KOPT-K1 (cell line): ENCODE results near the gene CLDN16.

Source experiments
- H3K27ac ChIP-seq: fragments of 200-600 bp; sonication (generic); 2 replicates; pipeline ENCODE4 v1.5.1; 2016; ENCODE audit warnings: antibody characterized with exemption, mild to moderate bottlenecking, low read depth, low read length; ENCODE audit not compliant: poor library complexity, severe bottlenecking
- H3K36me3 ChIP-seq: fragments of 200-600 bp; sonication (generic); 2 replicates; pipeline ENCODE4 v1.5.1; 2017; ENCODE audit warnings: antibody characterized with exemption, mild to moderate bottlenecking, low read length, moderate library complexity; ENCODE audit not compliant: insufficient read depth
- H3K9me3 ChIP-seq: fragments of 200-600 bp; sonication (generic); 2 replicates; pipeline ENCODE4 v1.5.1; 2017; ENCODE audit warnings: antibody characterized with exemption, low read length, mild to moderate bottlenecking; ENCODE audit not compliant: insufficient read depth, poor library complexity, severe bottlenecking

Gene CLDN16

DNA sequence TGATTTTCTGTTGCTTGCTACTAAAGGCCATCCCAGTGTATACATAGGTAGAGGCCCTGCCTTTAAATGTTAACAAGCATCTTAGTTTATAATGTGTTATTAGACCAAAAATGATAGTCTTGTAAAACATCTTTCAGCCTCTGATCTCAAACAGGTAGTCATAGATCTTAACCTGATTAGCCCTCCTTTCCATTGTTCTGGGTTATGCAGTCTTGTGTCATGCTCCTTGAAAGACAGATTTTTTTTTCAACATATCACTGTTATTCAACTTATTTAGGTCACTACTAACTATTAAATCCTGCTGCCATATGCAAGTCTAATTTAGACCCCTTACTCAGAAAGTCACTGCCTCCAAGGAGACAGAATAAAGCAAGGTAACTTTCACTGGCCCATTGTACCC is 19.1 kb upstream of the CLDN16 start:
- no peak overlapping the region for H3K27ac ChIP-seq
- no peaks in the 10 kb centered on the region for H3K9me3 ChIP-seq
- no peaks in the 10 kb centered on the region for H3K36me3 ChIP-seq

DNA sequence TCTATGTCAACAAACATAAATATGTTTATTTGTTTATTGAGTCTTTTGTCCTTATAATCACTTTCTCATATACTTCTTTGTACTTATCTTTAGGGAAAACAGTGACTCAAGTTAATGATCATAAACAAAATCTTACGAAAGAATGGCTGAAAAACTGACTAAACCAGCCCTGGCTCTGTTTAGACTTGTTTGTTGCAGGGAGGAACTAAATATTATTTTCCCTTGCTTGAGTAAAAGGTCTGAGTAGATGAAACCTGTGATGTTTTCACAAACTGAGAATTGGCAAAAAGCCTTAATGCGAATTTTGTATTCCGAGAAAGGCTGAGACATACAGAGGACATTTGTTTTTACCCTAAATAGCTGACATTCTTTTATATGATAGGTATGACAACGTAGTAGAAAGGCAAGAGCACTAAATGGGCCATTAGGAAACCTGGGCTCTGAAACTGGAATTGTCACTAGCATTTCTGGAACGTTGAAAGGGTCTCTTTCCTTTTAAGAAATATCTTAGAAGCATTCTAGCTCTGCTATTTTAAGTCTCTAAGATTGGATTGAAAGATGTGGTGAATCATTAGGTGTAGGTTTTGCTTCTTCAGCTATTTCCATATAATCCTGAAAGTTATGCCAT is 18.2 kb upstream of the CLDN16 start:
- Histone ChIP-seq H3K36me3 (no peaks in the 10 kb centered on the region), H3K27ac (no peak overlapping the region), H3K9me3 (no peaks in the 10 kb centered on the region)

DNA sequence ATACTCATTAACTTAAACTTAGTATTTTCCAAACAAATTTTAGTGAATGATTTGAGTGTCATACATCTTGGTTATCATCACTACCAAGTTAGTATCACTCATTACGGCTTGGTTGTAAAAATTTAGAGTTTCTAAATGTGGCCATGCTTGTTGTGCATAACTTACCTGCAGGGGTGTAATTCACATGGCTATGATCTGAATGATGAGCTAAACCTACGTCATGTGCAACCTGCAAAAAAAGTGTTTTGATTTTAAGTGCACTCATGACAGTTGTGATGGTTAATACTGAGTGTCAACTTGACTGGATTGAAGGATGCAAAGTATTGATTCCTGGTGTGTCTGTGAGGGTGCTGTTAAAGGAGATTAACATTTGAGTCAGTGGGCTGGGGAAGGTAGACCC is 17.6 kb upstream of the CLDN16 start:
- no peak overlapping the region for H3K27ac ChIP-seq
- no peaks in the 10 kb centered on the region for H3K36me3 ChIP-seq
- no peaks in the 10 kb centered on the region for H3K9me3 ChIP-seq

GRCh38 chr3:190371152-190371551 is 16.8 kb upstream of the CLDN16 start:
- Histone ChIP-seq H3K9me3 (no peaks in the 10 kb centered on the region), H3K27ac (no peak overlapping the region), H3K36me3 (no peaks in the 10 kb centered on the region)

GRCh38 chr3:190375246-190375645 is 12.7 kb upstream of the CLDN16 start:
- no peaks in the 10 kb centered on the region for H3K36me3 ChIP-seq
- no peaks in the 10 kb centered on the region for H3K9me3 ChIP-seq
- H3K27ac ChIP-seq, result no peak overlapping the region

- H3K27ac ChIP-seq, result no peak overlapping the region
- H3K9me3 ChIP-seq, result no peaks in the 10 kb centered on the region
- H3K36me3 ChIP-seq, result no peaks in the 10 kb centered on the region
Observed at GRCh38 chr3:190375671-190376070, 12.3 kb upstream of the CLDN16 start.

GRCh38 chr3:190378240-190378891 is 9.6 kb upstream of the CLDN16 start:
- Histone ChIP-seq H3K9me3 (no peaks in the 10 kb centered on the region), H3K36me3 (no peaks in the 10 kb centered on the region), H3K27ac (no peak overlapping the region)

- Histone ChIP-seq H3K27ac (no peak overlapping the region), H3K9me3 (no peaks in the 10 kb centered on the region), H3K36me3 (no peaks in the 10 kb centered on the region)
Observed at GRCh38 chr3:190380184-190380583, 7.8 kb upstream of the CLDN16 start.

- Histone ChIP-seq H3K36me3 (no peaks in the 10 kb centered on the region), H3K9me3 (no peaks in the 10 kb centered on the region), H3K27ac (no peak overlapping the region)
Observed at GRCh38 chr3:190381441-190381840, 6.5 kb upstream of the CLDN16 start.

- H3K9me3 ChIP-seq, result no peaks in the 10 kb centered on the region
- H3K36me3 ChIP-seq, result no peaks in the 10 kb centered on the region
- no peak overlapping the region for H3K27ac ChIP-seq
Observed at GRCh38 chr3:190382082-190382481, 5.9 kb upstream of the CLDN16 start.

GRCh38 chr3:190384309-190384756 is 3.6 kb upstream of the CLDN16 start:
- H3K36me3 ChIP-seq, result no peaks in the 10 kb centered on the region
- no peaks in the 10 kb centered on the region for H3K9me3 ChIP-seq
- no peak overlapping the region for H3K27ac ChIP-seq

DNA sequence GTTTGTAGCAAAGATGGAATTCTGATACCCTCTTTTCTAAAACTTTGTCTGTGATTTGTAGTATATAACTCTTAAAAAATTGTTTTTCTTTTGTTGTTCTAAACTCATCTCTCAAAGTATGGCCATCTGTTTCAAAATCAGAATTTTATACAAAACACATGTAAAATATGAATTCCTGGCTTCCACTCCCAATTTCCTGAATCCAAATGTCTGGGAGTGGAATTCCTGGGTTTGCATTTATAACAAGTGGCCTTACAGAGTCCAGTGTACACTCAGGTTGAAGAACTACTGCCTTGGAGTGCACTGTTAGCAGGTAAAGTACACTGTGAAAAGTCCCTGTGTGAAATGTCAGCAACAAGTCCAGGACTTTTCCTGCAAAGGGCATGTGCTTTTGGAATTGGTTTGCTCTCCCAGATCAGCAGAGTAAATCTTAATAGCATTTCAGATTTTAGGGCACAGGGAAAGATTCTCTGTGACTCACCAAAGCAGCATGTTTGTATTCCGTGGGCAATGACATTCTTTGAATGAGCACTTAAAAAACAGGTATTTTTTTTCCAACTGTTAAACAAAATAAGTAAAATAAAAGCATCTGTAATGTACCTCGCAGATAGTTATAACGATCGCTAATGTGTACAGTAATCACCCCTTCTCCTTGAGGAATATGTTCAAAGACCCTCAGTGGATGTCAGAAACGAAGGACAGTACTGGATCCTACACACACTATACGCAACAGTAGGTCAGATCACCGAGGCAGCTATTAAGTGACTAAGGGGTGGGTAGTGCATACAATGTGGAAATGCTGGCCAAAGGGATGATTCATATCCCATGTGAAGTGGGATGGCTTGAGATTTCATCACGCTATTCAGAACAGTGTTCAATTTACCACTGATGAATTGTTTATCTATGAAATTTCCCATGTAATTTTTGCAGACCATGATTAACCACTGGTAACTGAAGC is 2.0 kb upstream of the CLDN16 start:
- Histone ChIP-seq H3K36me3 (no peaks in the 10 kb centered on the region), H3K27ac (no peak overlapping the region), H3K9me3 (no peaks in the 10 kb centered on the region)

DNA sequence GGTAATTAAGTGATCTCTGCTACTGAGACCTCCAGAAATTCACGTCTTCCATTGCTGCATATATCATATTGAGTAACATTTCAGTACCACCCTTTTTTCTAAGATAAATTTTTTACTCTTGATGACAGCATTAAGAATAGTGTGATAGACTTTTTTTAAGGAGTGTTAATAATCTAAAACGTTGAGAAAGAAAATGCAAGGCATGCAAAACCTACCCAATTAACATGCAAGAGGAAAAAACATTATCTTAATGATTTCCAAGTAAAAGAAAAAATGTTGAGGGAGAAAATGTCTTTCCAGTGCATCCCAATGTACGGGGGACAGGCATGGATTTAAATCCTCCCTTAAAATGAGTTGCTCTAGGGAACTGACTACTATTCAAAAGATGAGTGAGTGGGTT is 740 bp downstream of the CLDN16 start:
- H3K36me3 ChIP-seq, result no peaks in the 10 kb centered on the region
- H3K9me3 ChIP-seq, result no peaks in the 10 kb centered on the region
- H3K27ac ChIP-seq, result no peak overlapping the region

- Histone ChIP-seq H3K36me3 (no peaks in the 10 kb centered on the region), H3K27ac (no peak overlapping the region), H3K9me3 (no peaks in the 10 kb centered on the region)
Observed at GRCh38 chr3:190396001-190396400, 8.0 kb downstream of the CLDN16 start.

DNA sequence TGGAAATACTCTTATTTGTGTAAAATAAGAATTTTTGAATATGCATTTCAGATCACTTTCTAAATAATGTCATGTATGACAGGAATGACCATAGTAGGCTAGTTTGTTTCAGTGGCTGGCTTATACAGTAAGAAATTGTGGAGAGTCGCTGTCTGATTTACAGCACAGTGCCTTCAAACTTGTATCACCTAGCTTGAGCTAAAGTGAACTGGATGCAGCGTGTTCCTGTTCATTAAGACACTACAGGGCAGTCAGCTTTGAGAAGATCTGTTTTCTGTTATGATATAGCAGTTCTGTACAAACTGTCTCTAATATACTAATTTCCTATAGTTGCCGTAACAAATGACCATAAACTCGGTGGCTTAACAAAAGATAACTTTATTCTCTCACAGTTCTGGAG is 9.9 kb downstream of the CLDN16 start:
- no peak overlapping the region for H3K27ac ChIP-seq
- no peaks in the 10 kb centered on the region for H3K9me3 ChIP-seq
- H3K36me3 ChIP-seq, result no peaks in the 10 kb centered on the region
